GM19238 (cell line): Measurements from ENCODE around the gene PDSS1.
"Not testable (repeated sequence)": the region's sequence is repeated elsewhere in the genome, so short reads cannot be mapped to it uniquely, and the experiment has no call there.

Source experiments
- DNase-seq: peaks from one replicate; pipeline ENCODE4 v3.0.0; 2011; ENCODE audit warnings: low spot score; ENCODE audit not compliant: insufficient read length

PDSS1 gene

GRCh38 chr10:26697163-26697921, at the start of gene PDSS1:
Gene PDSS1 (plus strand): TSS chr10:26697701. CDS start chr10:26697712, 11 bp downstream.
- DNase-seq: peak; percentile 79

- DNase-seq: not testable (repeated sequence)
Measured at GRCh38 chr10:26648245-26648636, 49.3 kb upstream of the PDSS1 start.

GRCh38 chr10:26650406-26650805, 47.1 kb upstream of the PDSS1 start:
- DNase-seq: no peak

GRCh38 chr10:26651476-26651875, 46.0 kb upstream of the PDSS1 start:
- not testable (repeated sequence) for DNase-seq

GRCh38 chr10:26653004-26653403, 44.5 kb upstream of the PDSS1 start:
- DNase-seq: no peak

GRCh38 chr10:26655746-26656145, 41.8 kb upstream of the PDSS1 start:
- DNase-seq: no peak

GRCh38 chr10:26662864-26663263, 34.6 kb upstream of the PDSS1 start:
- no peak for DNase-seq

- DNase-seq: no peak
Measured at GRCh38 chr10:26665080-26666048, 32.1 kb upstream of the PDSS1 start.

- no peak for DNase-seq
Measured at GRCh38 chr10:26675873-26676257, 21.6 kb upstream of the PDSS1 start.

- no peak for DNase-seq
Measured at GRCh38 chr10:26679588-26679987, 17.9 kb upstream of the PDSS1 start.

- no peak for DNase-seq
Measured at GRCh38 chr10:26681076-26681475, 16.4 kb upstream of the PDSS1 start.

GRCh38 chr10:26681971-26682370, 15.5 kb upstream of the PDSS1 start:
- not testable (repeated sequence) for DNase-seq

- no peak for DNase-seq
Measured at GRCh38 chr10:26682931-26683330, 14.6 kb upstream of the PDSS1 start.

GRCh38 chr10:26684667-26685264, 12.7 kb upstream of the PDSS1 start:
- not testable (repeated sequence) for DNase-seq

GRCh38 chr10:26685441-26685840, 12.1 kb upstream of the PDSS1 start:
- no peak for DNase-seq

- DNase-seq: no peak
Measured at GRCh38 chr10:26689399-26689798, 8.1 kb upstream of the PDSS1 start.

- no peak for DNase-seq
Measured at GRCh38 chr10:26690731-26691475, 6.6 kb upstream of the PDSS1 start.

- DNase-seq: not testable (repeated sequence)
Measured at GRCh38 chr10:26694536-26694935, 3.0 kb upstream of the PDSS1 start.

GRCh38 chr10:26696786-26697162, 727 bp upstream of the PDSS1 start:
- no peak for DNase-seq

- DNase-seq: no peak
Measured at GRCh38 chr10:26697922-26698608, 564 bp downstream of the PDSS1 start.

GRCh38 chr10:26698909-26699308, 1.4 kb downstream of the PDSS1 start:
- DNase-seq: no peak
